Mesenchymal stem cell (in vitro differentiated cells and primary cell): ENCODE results near the gene NBPF12.
"Not testable (repeated sequence)": the region's sequence is repeated elsewhere in the genome, so short reads cannot be mapped to it uniquely, and the experiment has no call there.

Experiments
- DNase-seq: peaks from one replicate; pipeline ENCODE4 v3.0.0-alpha.2; 2013
- H2AFZ ChIP-seq: one replicate; pipeline ENCODE4 v1.6.1; 2013; ENCODE audit warnings: low read depth, mild to moderate bottlenecking, control low read depth, inconsistent platforms, low read length, moderate library complexity
- H2AK5ac ChIP-seq: 2 replicates; pipeline ENCODE4 v1.6.1; 2013; ENCODE audit warnings: low read length, moderate library complexity, mild to moderate bottlenecking, inconsistent platforms; ENCODE audit not compliant: severe bottlenecking
- H2BK120ac ChIP-seq: one replicate; pipeline ENCODE4 v1.6.1; 2013; ENCODE audit warnings: low read depth, mild to moderate bottlenecking, inconsistent platforms, low read length, moderate library complexity
- H2BK12ac ChIP-seq, 2 experiments: one replicate each; pipeline ENCODE4 v1.6.1; 2013; ENCODE audit warnings: inconsistent platforms in 2 of 2, low read length in 2 of 2, mild to moderate bottlenecking in 2 of 2, moderate library complexity in 2 of 2, control low read depth in 1 of 2
- H2BK15ac ChIP-seq: one replicate; pipeline ENCODE4 v1.6.1; 2013; ENCODE audit warnings: mild to moderate bottlenecking, low read depth, inconsistent platforms; ENCODE audit not compliant: poor library complexity, severe bottlenecking
- H2BK5ac ChIP-seq: 2 replicates; pipeline ENCODE4 v1.6.1; 2013; ENCODE audit warnings: low read depth, mild to moderate bottlenecking, low read length, control low read depth, inconsistent platforms; ENCODE audit not compliant: poor library complexity, severe bottlenecking
- H3K14ac ChIP-seq, 2 experiments: one replicate each; pipeline ENCODE4 v1.6.1; 2013; ENCODE audit warnings: inconsistent platforms in 2 of 2, low read length in 2 of 2, control low read depth in 1 of 2, mild to moderate bottlenecking in 1 of 2, moderate library complexity in 1 of 2
- H3K18ac ChIP-seq, 2 experiments: one replicate each; pipeline ENCODE4 v1.6.1; 2013; ENCODE audit warnings: inconsistent platforms in 2 of 2, low read length in 2 of 2, control low read depth in 1 of 2, low read depth in 1 of 2, mild to moderate bottlenecking in 1 of 2
- H3K23ac ChIP-seq, 2 experiments: one replicate each; pipeline ENCODE4 v1.6.1; 2013; ENCODE audit warnings: inconsistent platforms in 2 of 2, low read length in 2 of 2, mild to moderate bottlenecking in 2 of 2, moderate library complexity in 2 of 2, control low read depth in 1 of 2
- H3K27ac ChIP-seq: 2 replicates; pipeline ENCODE4 v1.5.1; 2013; ENCODE audit warnings: mild to moderate bottlenecking, moderate library complexity, low read length, control low read depth, inconsistent platforms; ENCODE audit not compliant: poor library complexity, severe bottlenecking
- H3K27me3 ChIP-seq, 2 experiments: 2 replicates each; pipeline versions ENCODE4 v1.6.1 to v1.7.0; 2013; ENCODE audit warnings: low read length in 2 of 2, mild to moderate bottlenecking in 2 of 2, moderate library complexity in 2 of 2, control low read depth in 1 of 2, inconsistent platforms in 1 of 2; ENCODE audit not compliant: control insufficient read depth in 1 of 2, insufficient read depth in 1 of 2
- H3K36me3 ChIP-seq, 2 experiments: 2 replicates each; pipeline versions ENCODE4 v1.6.1 to v1.7.0; 2013; ENCODE audit warnings: low read length in 2 of 2, control low read depth in 1 of 2, inconsistent platforms in 1 of 2, low read depth in 1 of 2, mild to moderate bottlenecking in 1 of 2; ENCODE audit not compliant: insufficient read depth in 2 of 2, control insufficient read depth in 1 of 2
- H3K4ac ChIP-seq, 2 experiments: one replicate each; pipeline ENCODE4 v1.6.1; 2013; ENCODE audit warnings: inconsistent platforms in 2 of 2, low read length in 2 of 2, mild to moderate bottlenecking in 2 of 2, moderate library complexity in 2 of 2, control low read depth in 1 of 2, low read depth in 1 of 2
- H3K4me1 ChIP-seq: 2 replicates; pipeline ENCODE4 v1.6.1; 2013; ENCODE audit warnings: low read depth, low read length, control low read depth; ENCODE audit not compliant: control insufficient read depth, insufficient read depth
- H3K4me2 ChIP-seq: 2 replicates; pipeline ENCODE4 v1.6.1; 2013; ENCODE audit warnings: low read length, mild to moderate bottlenecking, inconsistent platforms; ENCODE audit not compliant: poor library complexity, severe bottlenecking
- H3K4me3 ChIP-seq, 2 experiments: 2 replicates each; pipeline versions ENCODE4 v1.5.1 to v1.7.0; 2013; ENCODE audit warnings: low read length in 2 of 2, mild to moderate bottlenecking in 2 of 2, control low read depth in 1 of 2, low read depth in 1 of 2; ENCODE audit not compliant: insufficient read depth in 1 of 2
- H3K79me1 ChIP-seq: replicated peaks from 2 replicates; pipeline ENCODE4 v1.6.1; 2013; ENCODE audit warnings: mild to moderate bottlenecking, control low read depth, low read length, inconsistent platforms; ENCODE audit not compliant: poor library complexity, severe bottlenecking
- H3K9ac ChIP-seq: 2 replicates; pipeline ENCODE4 v1.7.0; 2013; ENCODE audit warnings: mild to moderate bottlenecking, low read length, moderate library complexity
- H3K9me3 ChIP-seq: 2 replicates; pipeline ENCODE4 v1.7.0; 2013; ENCODE audit warnings: mild to moderate bottlenecking, low read length; ENCODE audit not compliant: control insufficient read depth
- H4K8ac ChIP-seq: one replicate; pipeline ENCODE4 v1.6.1; 2013; ENCODE audit warnings: inconsistent platforms, mild to moderate bottlenecking, low read length, moderate library complexity
- H4K91ac ChIP-seq: one replicate; pipeline ENCODE4 v1.6.1; 2013; ENCODE audit warnings: mild to moderate bottlenecking, low read length, inconsistent platforms
- whole genome bisulfite sequencing: methylation state at CpG from one replicate; pipeline ENCODE4 v1.1.7; 2013; ENCODE audit warnings: mixed read lengths; 5-methylcytosine and 5-hydroxymethylcytosine counted together

NBPF12 gene

GRCh38 chr1:146912975-146913374 is 25.1 kb upstream of the NBPF12 start:
- H2AK5ac ChIP-seq: not testable (repeated sequence)
- WGBS: 62% methylated on average over 3 of the region's 3 CpGs

GRCh38 chr1:146920811-146921210 is 17.3 kb upstream of the NBPF12 start:
- not testable (repeated sequence) for H3K9ac ChIP-seq, H4K91ac ChIP-seq, H3K9me3 ChIP-seq, H3K14ac ChIP-seq, H3K27ac ChIP-seq, H3K36me3 ChIP-seq, H2BK120ac ChIP-seq, H3K4me3 ChIP-seq, H2AFZ ChIP-seq, H4K8ac ChIP-seq, DNase-seq, H2AK5ac ChIP-seq, H3K79me1 ChIP-seq, H3K18ac ChIP-seq, H3K4me2 ChIP-seq, H2BK5ac ChIP-seq, H3K27me3 ChIP-seq, H2BK15ac ChIP-seq, H3K4me1 ChIP-seq, H2BK12ac ChIP-seq, H3K23ac ChIP-seq, H3K4ac ChIP-seq

More at GRCh38 chr1:146912975-146913374, 25.1 kb upstream of the NBPF12 start:
- H3K9me3 ChIP-seq, H2BK5ac ChIP-seq, H3K27me3 ChIP-seq, H3K9ac ChIP-seq, H2AFZ ChIP-seq, H2BK15ac ChIP-seq, H3K4me3 ChIP-seq, DNase-seq, H4K91ac ChIP-seq, H3K4ac ChIP-seq, H3K4me1 ChIP-seq, H2BK120ac ChIP-seq, H3K79me1 ChIP-seq, H2BK12ac ChIP-seq, H3K4me2 ChIP-seq, H3K14ac ChIP-seq, H3K18ac ChIP-seq, H4K8ac ChIP-seq, H3K36me3 ChIP-seq, H3K27ac ChIP-seq, H3K23ac ChIP-seq: not testable (repeated sequence)

GRCh38 chr1:146922614-146923013 is 15.5 kb upstream of the NBPF12 start:
- not testable (repeated sequence) for H3K4me2 ChIP-seq, H3K79me1 ChIP-seq, H2BK120ac ChIP-seq, DNase-seq, H4K91ac ChIP-seq, H4K8ac ChIP-seq, H2BK12ac ChIP-seq, H2BK5ac ChIP-seq, H3K4ac ChIP-seq, H3K27ac ChIP-seq, H3K9me3 ChIP-seq, H2AFZ ChIP-seq, H3K36me3 ChIP-seq, H3K14ac ChIP-seq, H3K27me3 ChIP-seq, H2BK15ac ChIP-seq, H3K4me3 ChIP-seq, H3K9ac ChIP-seq, H3K18ac ChIP-seq, H3K4me1 ChIP-seq, H2AK5ac ChIP-seq, H3K23ac ChIP-seq
- WGBS: 44% methylated on average over 1 of the region's 1 CpG

- H3K14ac ChIP-seq, H3K79me1 ChIP-seq, H3K36me3 ChIP-seq, H4K8ac ChIP-seq, H2AFZ ChIP-seq, H3K4ac ChIP-seq, H3K27me3 ChIP-seq, H3K9ac ChIP-seq, H3K23ac ChIP-seq, H2BK15ac ChIP-seq, DNase-seq, H2AK5ac ChIP-seq, H2BK120ac ChIP-seq, H3K4me1 ChIP-seq, H2BK5ac ChIP-seq, H3K4me2 ChIP-seq, H3K18ac ChIP-seq, H3K27ac ChIP-seq, H2BK12ac ChIP-seq, H4K91ac ChIP-seq, H3K4me3 ChIP-seq, H3K9me3 ChIP-seq: not testable (repeated sequence)
- WGBS: 100% methylated on average over 1 of the region's 2 CpGs
These were observed 14.0 kb upstream of the NBPF12 start for GRCh38 chr1:146924106-146924505.
